Neural progenitor cell (in vitro differentiated cells): ENCODE data around the gene SLC35E4. TPM values are rescaled to one million over a fixed set of nuclear protein-coding genes. Genes with fewer than 3 reads are reported as not detected.
A peak's percentile ranks its signal among the peaks of the same experiment; 100 is the strongest.
"Not testable (repeated sequence)": the region's sequence is repeated elsewhere in the genome, so short reads cannot be mapped to it uniquely, and the experiment has no call there.

Experiments
- DNase-seq: peaks from one replicate; pipeline ENCODE4 v3.0.0-alpha.2; 2016; ENCODE audit warnings: low spot score
- H2AFZ ChIP-seq: fragments of 200-600 bp; sonication (generic); replicated peaks from 2 replicates; pipeline ENCODE4 v1.6.1; 2016; ENCODE audit warnings: antibody characterized with exemption
- H3F3A ChIP-seq: fragments of 200-600 bp; sonication (generic); 2 replicates; pipeline ENCODE4 v1.6.1; 2016; ENCODE audit warnings: antibody characterized with exemption, low read depth
- H3K27ac ChIP-seq: fragments of 200-600 bp; sonication (generic); 2 replicates; pipeline ENCODE4 v1.5.1; 2016; ENCODE audit warnings: mild to moderate bottlenecking
- H3K27me3 ChIP-seq: fragments of 200-600 bp; sonication (generic); 2 replicates; pipeline ENCODE4 v1.6.1; 2016; ENCODE audit warnings: mild to moderate bottlenecking, moderate library complexity
- H3K36me3 ChIP-seq: fragments of 200-600 bp; sonication (generic); 2 replicates; pipeline ENCODE4 v1.5.1; 2016
- H3K4me1 ChIP-seq: fragments of 200-600 bp; sonication (generic); 2 replicates; pipeline ENCODE4 v1.6.1; 2016; ENCODE audit warnings: mixed run types
- H3K4me2 ChIP-seq: fragments of 200-600 bp; sonication (generic); 2 replicates; pipeline ENCODE4 v1.6.1; 2016
- H3K4me3 ChIP-seq: fragments of 200-600 bp; sonication (generic); 2 replicates; pipeline ENCODE4 v1.5.1; 2016
- H3K79me2 ChIP-seq: fragments of 200-600 bp; sonication (generic); 2 replicates; pipeline ENCODE4 v1.6.1; 2016; ENCODE audit warnings: low read depth
- H3K9ac ChIP-seq: fragments of 200-600 bp; sonication (generic); 2 replicates; pipeline ENCODE4 v1.6.1; 2016
- H3K9me3 ChIP-seq: fragments of 200-600 bp; sonication (generic); 2 replicates; pipeline ENCODE4 v1.5.1; 2016; ENCODE audit warnings: low read depth
- H4K20me1 ChIP-seq: fragments of 200-600 bp; sonication (generic); 2 replicates; pipeline ENCODE4 v1.6.1; 2016; ENCODE audit warnings: low read depth
- H3K27ac Mint-ChIP-seq: 3 replicates; pipeline ENCODE4 v1.8.0; 2021; ENCODE audit warnings: mixed read lengths
- H3K27me3 Mint-ChIP-seq: 2 replicates; pipeline ENCODE4 v1.8.0; 2022; ENCODE audit warnings: low read depth, mild to moderate bottlenecking, inconsistent platforms, moderate library complexity, mixed read lengths; ENCODE audit not compliant: insufficient read depth
- H3K36me3 Mint-ChIP-seq: 3 replicates; pipeline ENCODE4 v1.8.0; 2021; ENCODE audit warnings: mixed read lengths
- H3K4me1 Mint-ChIP-seq: 3 replicates; pipeline ENCODE4 v1.8.0; 2021; ENCODE audit warnings: mixed read lengths
- H3K4me3 Mint-ChIP-seq: 3 replicates; pipeline ENCODE4 v1.8.0; 2021; ENCODE audit warnings: mild to moderate bottlenecking, moderate library complexity, mixed read lengths
- H3K9me3 Mint-ChIP-seq: 3 replicates; pipeline ENCODE4 v1.8.0; 2020; ENCODE audit warnings: mixed read lengths
- EZH2 ChIP-seq: fragments of 200-600 bp; sonication (generic); IDR thresholded peaks from 2 replicates; pipeline ENCODE4 v1.6.1; 2017; ENCODE audit warnings: antibody characterized with exemption, mild to moderate bottlenecking, moderate library complexity
- EZH2phosphoT487 ChIP-seq: fragments of 200-600 bp; sonication (generic); IDR thresholded peaks from 2 replicates; pipeline ENCODE4 v1.6.1; 2017; ENCODE audit warnings: antibody characterized with exemption
- total RNA-seq: library from RNA; depleted of rRNA; stranded (reverse); fragments of >200 nt; gene quantifications from 2 replicates; pipeline ENCODE4 v1.2.3, GENCODE V29; 2015; ENCODE audit warnings: low replicate concordance
- TF ChIP-seq, protein P1 (sequence below): fragments of 200-600 bp; sonication (generic); IDR thresholded peaks from 2 replicates; pipeline ENCODE4 v1.5.1; 2017; ENCODE audit warnings: antibody characterized with exemption, mild to moderate bottlenecking

Gene SLC35E4
- total RNA-seq, 1 donor from 2014 or later: 0.36 TPM

DNA sequence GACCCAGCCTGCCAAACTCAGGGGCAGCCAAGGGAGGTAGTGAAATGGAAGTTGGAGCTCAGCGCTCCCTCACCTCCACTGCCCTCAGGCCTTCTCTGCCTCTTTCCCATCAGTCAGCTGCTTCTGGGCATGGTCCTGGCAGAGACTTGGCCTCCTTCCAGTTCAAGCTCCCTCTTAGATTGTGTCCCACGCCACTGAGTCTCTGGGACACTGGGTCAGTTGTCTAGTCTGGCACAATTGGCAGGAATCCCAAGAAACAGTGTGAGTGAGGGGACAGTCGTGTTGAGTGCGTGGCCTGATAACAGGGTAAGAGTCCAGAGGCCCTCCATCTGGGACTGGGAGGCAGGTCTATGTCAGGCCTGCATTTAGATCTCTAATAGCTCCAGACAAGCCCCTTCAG is 7.1 kb upstream of the SLC35E4 start:
- Histone ChIP-seq H3K27ac (no peak overlapping the region), H3K9me3 (no peaks in the 10 kb centered on the region), H3K4me2 (no peak overlapping the region), H3K36me3 (no peaks in the 10 kb centered on the region), H2AFZ (no peak overlapping the region), H3K27me3 (no peaks in the 10 kb centered on the region), H3K4me1 (no peaks in the 10 kb centered on the region), H4K20me1 (no peaks in the 10 kb centered on the region), H3K79me2 (no peaks in the 10 kb centered on the region), H3F3A (no peaks in the 10 kb centered on the region), H3K4me3 (no peak overlapping the region), H3K9ac (no peak overlapping the region)
- Mint-ChIP-seq H3K36me3 (peaks cover 3% of the 10 kb centered on the region), H3K4me3 (no peak overlapping the region), H3K9me3 (peaks cover 2% of the 10 kb centered on the region), H3K27me3 (peaks cover 3% of the 10 kb centered on the region), H3K4me1 (no peaks in the 10 kb centered on the region), H3K27ac (no peak overlapping the region)
- no peak for DNase-seq
- TF ChIP-seq, protein P1, sequence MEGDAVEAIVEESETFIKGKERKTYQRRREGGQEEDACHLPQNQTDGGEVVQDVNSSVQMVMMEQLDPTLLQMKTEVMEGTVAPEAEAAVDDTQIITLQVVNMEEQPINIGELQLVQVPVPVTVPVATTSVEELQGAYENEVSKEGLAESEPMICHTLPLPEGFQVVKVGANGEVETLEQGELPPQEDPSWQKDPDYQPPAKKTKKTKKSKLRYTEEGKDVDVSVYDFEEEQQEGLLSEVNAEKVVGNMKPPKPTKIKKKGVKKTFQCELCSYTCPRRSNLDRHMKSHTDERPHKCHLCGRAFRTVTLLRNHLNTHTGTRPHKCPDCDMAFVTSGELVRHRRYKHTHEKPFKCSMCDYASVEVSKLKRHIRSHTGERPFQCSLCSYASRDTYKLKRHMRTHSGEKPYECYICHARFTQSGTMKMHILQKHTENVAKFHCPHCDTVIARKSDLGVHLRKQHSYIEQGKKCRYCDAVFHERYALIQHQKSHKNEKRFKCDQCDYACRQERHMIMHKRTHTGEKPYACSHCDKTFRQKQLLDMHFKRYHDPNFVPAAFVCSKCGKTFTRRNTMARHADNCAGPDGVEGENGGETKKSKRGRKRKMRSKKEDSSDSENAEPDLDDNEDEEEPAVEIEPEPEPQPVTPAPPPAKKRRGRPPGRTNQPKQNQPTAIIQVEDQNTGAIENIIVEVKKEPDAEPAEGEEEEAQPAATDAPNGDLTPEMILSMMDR: no peak
- TF ChIP-seq EZH2phosphoT487: no peak
- TF ChIP-seq EZH2: no peak

DNA sequence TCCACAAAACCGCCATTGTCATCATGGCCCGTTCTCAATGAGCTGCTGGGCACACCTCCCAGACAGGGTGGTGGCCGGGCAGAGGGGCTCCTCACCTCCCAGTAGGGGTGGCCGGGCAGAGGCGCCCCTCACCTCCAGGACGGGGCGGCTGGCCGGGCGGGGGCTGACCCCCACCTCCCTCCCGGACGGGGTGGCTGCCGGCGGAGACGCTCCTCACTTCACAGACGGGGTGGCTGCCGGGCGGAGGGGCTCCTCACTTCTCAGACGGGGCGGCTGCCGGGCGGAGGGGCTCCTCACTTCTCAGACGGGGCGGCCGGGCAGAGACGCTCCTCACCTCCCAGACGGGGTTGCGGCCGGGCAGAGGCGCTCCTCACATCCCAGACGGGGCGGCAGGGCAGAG is 4.1 kb upstream of the SLC35E4 start:
- H3K27ac Mint-ChIP-seq, H3K4me2 ChIP-seq, H3K27ac ChIP-seq, H3K9me3 ChIP-seq, H3K27me3 Mint-ChIP-seq, H3K36me3 ChIP-seq, H3K79me2 ChIP-seq, H4K20me1 ChIP-seq, H3K9ac ChIP-seq, H3K4me1 Mint-ChIP-seq, H3K4me1 ChIP-seq, H3K36me3 Mint-ChIP-seq, DNase-seq, H2AFZ ChIP-seq, H3K27me3 ChIP-seq, H3K4me3 ChIP-seq, H3K9me3 Mint-ChIP-seq, H3K4me3 Mint-ChIP-seq: not testable (repeated sequence)
- peaks cover 15% of the 10 kb centered on the region for H3F3A ChIP-seq

DNA sequence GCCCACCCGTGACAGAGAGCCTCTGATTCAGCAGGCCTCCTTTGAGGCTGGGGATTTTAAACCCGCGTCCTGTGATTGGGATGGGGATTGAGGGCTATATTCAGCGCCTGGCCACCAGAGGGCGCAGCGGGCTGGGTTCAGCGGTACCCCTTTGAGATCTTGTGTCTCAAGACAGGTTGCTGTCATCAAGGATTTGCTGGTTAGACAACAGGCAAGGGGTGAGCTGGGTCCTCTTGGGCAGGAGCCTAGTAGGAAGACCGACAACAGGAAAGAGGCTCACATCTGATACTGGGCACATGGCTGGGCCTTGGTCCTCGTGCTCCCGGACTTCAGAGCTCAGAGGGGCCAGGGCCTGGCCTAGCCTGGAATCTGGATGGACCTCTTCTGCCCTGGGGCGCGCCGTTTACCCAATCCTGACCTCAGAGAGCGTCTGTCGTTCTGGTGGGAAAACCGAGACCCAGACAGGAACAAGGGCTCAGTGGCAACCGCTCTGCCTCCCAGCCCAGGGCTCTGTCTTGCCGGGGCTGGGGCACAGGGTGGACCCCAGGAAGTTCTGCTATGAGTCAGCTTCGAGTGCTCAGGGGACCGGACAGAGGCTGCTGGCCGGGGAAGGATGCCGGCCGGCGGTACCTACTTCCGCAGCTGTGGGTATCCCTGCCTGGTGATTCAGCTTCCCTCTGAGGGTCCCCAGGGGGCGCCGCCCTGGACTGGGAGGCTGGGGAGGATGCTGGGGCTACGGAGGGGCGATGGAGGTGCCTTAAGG is 929 bp upstream of the SLC35E4 start:
- H3K4me2 ChIP-seq: peak overlapping the region; percentile 96
- no peaks in the 10 kb centered on the region for H4K20me1 ChIP-seq
- no peak overlapping the region for H3K27ac ChIP-seq
- Mint-ChIP-seq H3K27ac (no peak overlapping the region), H3K9me3 (peaks cover 2% of the 10 kb centered on the region), H3K4me3 (peak overlapping the region; percentile 79), H3K4me1 (peaks cover 21% of the 10 kb centered on the region), H3K36me3 (peaks cover 4% of the 10 kb centered on the region), H3K27me3 (peaks cover 7% of the 10 kb centered on the region)
- peaks cover 8% of the 10 kb centered on the region for H3K27me3 ChIP-seq
- peak; percentile 91 for DNase-seq
- H3K4me1 ChIP-seq: peaks cover 3% of the 10 kb centered on the region
- TF ChIP-seq EZH2phosphoT487 (no peak), EZH2 (no peak)
- TF ChIP-seq, protein P1: peak; percentile 97
- no peak overlapping the region for H3K9ac ChIP-seq
- H3K36me3 ChIP-seq: no peaks in the 10 kb centered on the region
- peak overlapping the region; percentile 86 for H2AFZ ChIP-seq
- peak overlapping the region; percentile 69 for H3K4me3 ChIP-seq
- H3K79me2 ChIP-seq: no peaks in the 10 kb centered on the region
- H3K9me3 ChIP-seq: no peaks in the 10 kb centered on the region
- peaks cover 15% of the 10 kb centered on the region for H3F3A ChIP-seq
